ENCODE results near the gene CFAP251.

Gene CFAP251

GRCh38 chr12:122006186-122006926 lies 88.0 kb downstream of the CFAP251 start:
- DNase-seq, result no peak

- DNase-seq, result no peak
Measured at GRCh38 chr12:122009741-122010140, 91.3 kb downstream of the CFAP251 start.

GRCh38 chr12:122012184-122012583 lies 93.8 kb downstream of the CFAP251 start:
- no peak for DNase-seq

GRCh38 chr12:122013136-122013535 lies 94.7 kb downstream of the CFAP251 start:
- DNase-seq, result no peak

GRCh38 chr12:122013791-122014590 lies 95.6 kb downstream of the CFAP251 start:
- DNase-seq, result no peak

- DNase-seq, result no peak
Measured at GRCh38 chr12:122014781-122015180, 96.4 kb downstream of the CFAP251 start.

- no peak for DNase-seq
Measured at GRCh38 chr12:122018457-122018856, 100.1 kb downstream of the CFAP251 start.

GRCh38 chr12:122018937-122019336 lies 100.5 kb downstream of the CFAP251 start:
- no peak for DNase-seq

- DNase-seq, result no peak
Measured at GRCh38 chr12:122020795-122021192, 102.4 kb downstream of the CFAP251 start.

- DNase-seq, result no peak
Measured at GRCh38 chr12:122021193-122021821, 102.9 kb downstream of the CFAP251 start.

GRCh38 chr12:122021822-122022392 lies 103.5 kb downstream of the CFAP251 start, which contains the start of gene BCL7A:
Gene BCL7A, plus strand, starts transcription at chr12:122021884. Its CDS starts 208 bp downstream, at chr12:122022092.
- peak; percentile 64 for DNase-seq

GRCh38 chr12:122022393-122023338 lies 104.3 kb downstream of the CFAP251 start:
- peak; percentile 30 for DNase-seq

- peak; percentile 55 for DNase-seq
Measured at GRCh38 chr12:122023339-122024131, 105.1 kb downstream of the CFAP251 start.

- no peak for DNase-seq
Measured at GRCh38 chr12:122024132-122024785, 105.9 kb downstream of the CFAP251 start.

GRCh38 chr12:122026706-122027333 lies 108.4 kb downstream of the CFAP251 start:
- no peak for DNase-seq

- no peak for DNase-seq
Measured at GRCh38 chr12:122028165-122028904, 109.9 kb downstream of the CFAP251 start.

- no peak for DNase-seq
Measured at GRCh38 chr12:122028905-122029560, 110.6 kb downstream of the CFAP251 start.

- no peak for DNase-seq
Measured at GRCh38 chr12:122029620-122030423, 111.4 kb downstream of the CFAP251 start.
